Neutrophil (primary cell): ENCODE results near the gene BNC1.

Experiments
- H3K27ac ChIP-seq: fragments of 200-600 bp; sonication (generic); 2 replicates; pipeline ENCODE4 v1.5.1; 2016; ENCODE audit warnings: mild to moderate bottlenecking, moderate library complexity
- H3K27me3 ChIP-seq: fragments of 200-600 bp; sonication (generic); 2 replicates; pipeline ENCODE4 v1.6.0; 2016; ENCODE audit warnings: mild to moderate bottlenecking
- H3K36me3 ChIP-seq: fragments of 200-600 bp; sonication (generic); 2 replicates; pipeline ENCODE4 v1.5.1; 2017
- H3K4me1 ChIP-seq, 2 experiments: fragments of 200-600 bp in 1 of 2; sonication (generic) in 1 of 2; 1 replicate in 1 of 2; 2 replicates in 1 of 2; pipeline versions ENCODE4 v1.5.1 to v1.6.1; 2013 to 2016; ENCODE audit warnings: low read depth in 1 of 2, low read length in 1 of 2, mild to moderate bottlenecking in 1 of 2, moderate library complexity in 1 of 2; ENCODE audit not compliant: control insufficient read depth in 1 of 2, insufficient read depth in 1 of 2
- H3K4me3 ChIP-seq, 2 experiments: fragments of 200-600 bp in 1 of 2; sonication (generic) in 1 of 2; 1 replicate in 1 of 2; 2 replicates in 1 of 2; pipeline ENCODE4 v1.5.1; 2013 to 2016; ENCODE audit warnings: low read depth in 1 of 2, low read length in 1 of 2, mild to moderate bottlenecking in 1 of 2, moderate library complexity in 1 of 2
- H3K9me3 ChIP-seq: fragments of 200-600 bp; sonication (generic); 2 replicates; pipeline ENCODE4 v1.5.1; 2016
- TF ChIP-seq, protein P1 (sequence below): fragments of 200-600 bp; sonication (generic); IDR thresholded peaks from 2 replicates; pipeline ENCODE4 v1.5.1; 2016; ENCODE audit warnings: antibody characterized with exemption

Gene BNC1

GRCh38 chr15:83284559-83285283, at the start of gene BNC1:
Gene BNC1 (minus strand): TSS chr15:83284664. CDS start chr15:83284628, 36 bp downstream.
- H3K9me3 ChIP-seq, result no peaks in the 10 kb centered on the region
- no peak within 1 kb of the TSS for H3K27ac ChIP-seq
- no peaks in the 10 kb centered on the region for H3K36me3 ChIP-seq
- H3K4me3 ChIP-seq, result no peak within 1 kb of the TSS
- TF ChIP-seq, protein P1, sequence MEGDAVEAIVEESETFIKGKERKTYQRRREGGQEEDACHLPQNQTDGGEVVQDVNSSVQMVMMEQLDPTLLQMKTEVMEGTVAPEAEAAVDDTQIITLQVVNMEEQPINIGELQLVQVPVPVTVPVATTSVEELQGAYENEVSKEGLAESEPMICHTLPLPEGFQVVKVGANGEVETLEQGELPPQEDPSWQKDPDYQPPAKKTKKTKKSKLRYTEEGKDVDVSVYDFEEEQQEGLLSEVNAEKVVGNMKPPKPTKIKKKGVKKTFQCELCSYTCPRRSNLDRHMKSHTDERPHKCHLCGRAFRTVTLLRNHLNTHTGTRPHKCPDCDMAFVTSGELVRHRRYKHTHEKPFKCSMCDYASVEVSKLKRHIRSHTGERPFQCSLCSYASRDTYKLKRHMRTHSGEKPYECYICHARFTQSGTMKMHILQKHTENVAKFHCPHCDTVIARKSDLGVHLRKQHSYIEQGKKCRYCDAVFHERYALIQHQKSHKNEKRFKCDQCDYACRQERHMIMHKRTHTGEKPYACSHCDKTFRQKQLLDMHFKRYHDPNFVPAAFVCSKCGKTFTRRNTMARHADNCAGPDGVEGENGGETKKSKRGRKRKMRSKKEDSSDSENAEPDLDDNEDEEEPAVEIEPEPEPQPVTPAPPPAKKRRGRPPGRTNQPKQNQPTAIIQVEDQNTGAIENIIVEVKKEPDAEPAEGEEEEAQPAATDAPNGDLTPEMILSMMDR, result no peak
- no peaks in the 10 kb centered on the region for H3K4me1 ChIP-seq
- H3K27me3 ChIP-seq, result peaks cover 99% of the 10 kb centered on the region

DNA sequence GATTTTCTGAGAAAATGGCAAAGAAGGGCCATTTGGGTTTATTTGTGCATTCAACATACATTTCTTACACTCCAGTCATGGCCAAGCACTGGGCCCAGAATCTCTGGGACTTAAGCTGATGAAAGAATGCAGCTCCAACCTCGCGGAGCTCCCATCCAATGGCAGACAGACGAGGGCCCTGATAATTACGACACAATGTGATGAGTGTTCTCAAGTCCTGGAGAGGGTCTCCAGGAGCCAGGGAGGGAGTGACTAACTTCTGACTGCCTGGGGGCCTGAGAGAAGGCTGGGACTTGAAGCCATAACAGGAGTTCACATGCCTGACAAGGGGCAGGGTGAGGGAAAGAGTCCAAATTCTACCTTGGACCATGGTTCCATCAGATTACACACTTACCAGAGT, 42.6 kb upstream of the BNC1 start:
- H3K9me3 ChIP-seq, result no peaks in the 10 kb centered on the region
- no peak overlapping the region for H3K4me3 ChIP-seq
- TF ChIP-seq, protein P1, result no peak
- no peaks in the 10 kb centered on the region for H3K27me3 ChIP-seq
- H3K27ac ChIP-seq, result no peak overlapping the region
- H3K36me3 ChIP-seq, result no peaks in the 10 kb centered on the region
- no peaks in the 10 kb centered on the region for H3K4me1 ChIP-seq

DNA sequence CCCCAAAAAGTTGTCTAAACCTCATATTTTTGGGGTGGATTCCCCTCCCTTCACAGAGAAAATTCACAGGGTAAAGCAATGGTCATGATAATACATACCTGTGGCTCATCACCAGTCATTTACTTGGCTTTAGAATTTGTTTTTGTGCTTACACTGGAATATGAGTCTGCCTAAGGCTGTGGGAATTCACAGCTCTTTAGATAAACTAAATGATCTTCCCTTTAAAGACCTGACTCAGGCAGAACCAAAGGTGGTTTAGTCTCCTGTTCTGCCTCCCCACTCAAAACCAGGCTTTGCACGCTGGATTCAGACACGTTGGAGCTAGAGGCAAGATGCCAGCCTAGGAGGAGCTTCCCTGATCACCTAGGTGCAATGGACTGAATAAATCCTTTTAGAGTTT, 40.3 kb upstream of the BNC1 start:
- Histone ChIP-seq H3K27me3 (no peaks in the 10 kb centered on the region), H3K4me1 (no peaks in the 10 kb centered on the region), H3K4me3 (no peak overlapping the region), H3K36me3 (no peaks in the 10 kb centered on the region), H3K27ac (no peak overlapping the region), H3K9me3 (no peaks in the 10 kb centered on the region)
- TF ChIP-seq, protein P1, result no peak

- no peaks in the 10 kb centered on the region for H3K36me3 ChIP-seq
- H3K27me3 ChIP-seq, result no peaks in the 10 kb centered on the region
- no peak overlapping the region for H3K27ac ChIP-seq
- no peak overlapping the region for H3K4me3 ChIP-seq
- no peaks in the 10 kb centered on the region for H3K4me1 ChIP-seq
- no peaks in the 10 kb centered on the region for H3K9me3 ChIP-seq
- TF ChIP-seq, protein P1, result no peak
Observed at GRCh38 chr15:83323296-83323711, 38.8 kb upstream of the BNC1 start.

DNA sequence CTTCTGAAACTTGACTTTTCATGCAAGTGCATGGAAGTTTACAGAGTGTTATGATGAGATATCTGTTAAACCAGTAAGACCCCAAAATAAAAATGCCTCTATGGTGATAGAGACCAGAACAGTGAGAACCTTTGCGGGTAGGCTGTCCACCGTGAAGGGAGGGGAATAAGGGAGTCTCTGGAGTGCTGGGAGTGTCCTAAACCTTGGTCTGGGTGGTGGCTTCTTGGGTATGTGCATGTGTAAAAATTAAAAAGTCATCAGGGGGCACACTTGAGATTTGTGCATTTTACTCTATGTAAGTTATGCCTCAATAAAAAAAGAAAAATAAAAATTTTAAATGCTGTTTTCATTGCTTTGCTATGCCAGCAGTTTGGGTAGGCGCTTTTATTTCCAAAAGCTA, 38.2 kb upstream of the BNC1 start:
- Histone ChIP-seq H3K36me3 (no peaks in the 10 kb centered on the region), H3K27ac (no peak overlapping the region), H3K9me3 (no peaks in the 10 kb centered on the region), H3K27me3 (no peaks in the 10 kb centered on the region), H3K4me1 (no peaks in the 10 kb centered on the region), H3K4me3 (no peak overlapping the region)
- TF ChIP-seq, protein P1, result no peak
